HG03520 (cell line): ENCODE measurements around the gene AIRE.
"Not testable (repeated sequence)": the region's sequence is repeated elsewhere in the genome, so short reads cannot be mapped to it uniquely, and the experiment has no call there.

ENCODE experiments used
- ATAC-seq: cut with Tn5 transposase; IDR thresholded peaks from one replicate; pipeline ENCODE4 v1.9.1; 2021; ENCODE audit warnings: mild to moderate bottlenecking, moderate library complexity; ENCODE audit not compliant: unreplicated experiment

Gene AIRE

GRCh38 chr21:44334329-44335030 lies 48.8 kb downstream of the AIRE start:
- ATAC-seq = no peak

DNA sequence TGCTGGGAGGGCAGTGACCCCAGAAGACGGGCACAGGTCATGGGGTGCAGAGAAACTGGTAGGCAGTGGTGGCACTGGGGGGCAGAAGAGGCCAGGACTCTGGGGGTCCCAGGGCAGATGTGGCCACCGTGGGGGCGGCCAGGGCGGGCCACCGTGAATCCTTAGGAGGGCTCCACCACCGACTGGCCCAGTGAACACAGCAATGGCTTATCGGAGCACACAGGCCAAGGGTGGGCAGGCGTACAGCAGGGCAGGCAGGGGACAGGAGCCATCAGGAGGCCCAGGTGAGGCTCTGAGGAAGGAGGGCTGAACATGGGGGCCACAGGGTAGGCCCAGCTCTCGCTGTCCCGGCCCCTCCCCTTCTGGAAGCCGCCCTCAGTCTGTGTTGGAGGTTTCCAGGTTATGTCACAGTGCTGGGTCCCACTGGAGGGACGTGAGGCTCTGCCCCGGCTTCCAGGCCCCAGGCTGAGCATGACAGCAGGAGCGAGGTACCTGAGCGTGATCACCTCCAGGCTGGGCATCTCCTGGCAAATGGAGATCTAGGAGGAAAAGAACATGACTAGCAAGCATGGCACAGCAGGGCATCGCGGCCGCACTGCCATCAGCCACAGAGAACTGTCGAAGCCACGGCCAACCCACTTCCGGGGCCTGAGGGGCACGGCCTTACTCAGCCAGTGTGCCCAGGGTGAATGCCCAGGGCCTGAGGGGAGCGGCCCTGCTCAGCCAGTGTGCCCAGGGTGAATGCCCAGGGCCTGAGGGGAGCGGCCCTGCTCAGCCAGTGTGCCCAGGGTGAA lies 49.8 kb downstream of the AIRE start:
- ATAC-seq = no peak

GRCh38 chr21:44337449-44337848 lies 51.8 kb downstream of the AIRE start:
- ATAC-seq = no peak

- no peak for ATAC-seq
Observed at GRCh38 chr21:44337941-44338895, 52.5 kb downstream of the AIRE start.

DNA sequence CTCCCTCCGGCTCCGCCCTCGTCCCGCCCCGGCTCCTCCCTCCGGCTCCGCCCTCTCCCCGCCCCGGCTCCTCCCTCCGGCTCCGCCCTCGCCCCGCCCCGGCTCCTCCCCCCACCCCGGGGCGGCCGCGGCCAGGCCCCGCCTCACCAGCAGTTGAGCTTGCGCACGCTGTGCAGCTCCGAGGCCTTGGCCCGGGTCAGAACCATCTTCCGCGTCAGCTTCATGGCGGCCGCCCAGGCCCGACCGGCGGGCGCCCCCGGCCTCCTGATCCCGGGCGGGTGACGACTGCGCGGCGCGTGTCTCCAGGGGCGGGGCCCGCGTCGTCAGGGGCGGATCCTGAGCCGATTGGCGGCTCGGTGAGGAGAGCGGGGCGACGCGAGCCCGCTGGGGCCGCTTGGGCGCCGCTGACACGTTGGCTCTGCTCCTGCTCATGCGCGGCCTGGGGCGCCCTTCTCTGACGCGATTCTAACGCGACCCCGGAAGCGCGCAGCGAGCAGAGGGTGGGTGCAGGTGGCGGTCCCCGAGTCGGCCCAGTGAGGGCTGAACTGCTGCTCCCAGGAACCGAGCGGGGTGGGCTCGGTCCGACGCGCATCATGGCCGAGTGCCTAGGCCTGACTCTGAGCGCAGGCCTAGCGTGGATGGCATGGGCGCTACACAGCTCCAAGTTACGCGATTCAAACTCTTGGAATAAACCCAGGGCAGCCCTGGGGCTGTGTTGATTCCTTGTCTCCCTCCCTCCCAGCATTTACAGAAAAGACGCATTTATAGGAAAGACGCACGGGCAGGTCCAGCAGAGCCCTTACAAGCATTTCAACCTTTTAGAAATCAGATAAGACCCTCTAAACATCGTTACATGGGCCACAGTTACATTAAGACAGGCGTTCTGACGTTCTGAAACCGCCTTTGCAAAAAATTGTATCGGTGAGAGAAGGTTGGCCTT lies 53.6 kb downstream of the AIRE start, which contains the start of gene CFAP410:
CFAP410 (minus strand) TSS at position 420 of the 940 bp plus-strand sequence; CDS start at position 224, 196 bp downstream.
- ATAC-seq = peak; percentile 82

DNA sequence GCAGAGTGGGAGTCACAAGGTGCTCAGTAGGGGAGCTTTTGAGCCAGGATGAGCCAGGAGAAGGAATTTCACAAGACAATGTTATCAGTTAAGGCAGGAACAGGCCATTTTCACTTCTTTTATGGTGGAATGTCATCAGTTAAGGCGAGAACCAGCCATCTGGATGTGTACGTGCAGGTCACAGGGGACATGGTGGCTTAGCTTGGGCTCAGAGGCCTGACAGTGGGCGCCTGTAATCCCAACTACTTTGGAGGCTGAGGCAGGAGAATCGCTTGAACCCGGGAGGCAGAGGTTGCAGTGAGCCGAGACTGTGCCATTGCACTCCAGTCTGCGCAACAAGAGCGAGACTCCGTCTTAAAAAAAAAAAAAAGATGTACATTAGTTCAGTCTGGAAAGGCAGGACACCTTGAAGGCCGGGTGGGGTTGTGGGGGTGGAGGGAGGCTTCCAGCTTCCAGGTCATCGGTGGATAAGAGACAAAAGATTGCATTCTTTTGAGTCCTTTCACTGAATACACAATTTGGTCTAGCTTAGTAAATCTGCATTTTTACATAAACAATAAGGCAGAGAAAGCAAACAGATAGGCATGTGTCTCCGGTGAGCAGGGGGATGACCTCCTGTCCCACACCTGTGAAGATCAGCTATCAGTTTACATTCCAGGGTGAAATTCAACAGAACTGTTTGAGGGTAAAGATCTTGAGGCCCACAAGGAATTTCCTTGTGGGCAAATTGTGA lies 56.2 kb downstream of the AIRE start:
- not testable (repeated sequence) for ATAC-seq

DNA sequence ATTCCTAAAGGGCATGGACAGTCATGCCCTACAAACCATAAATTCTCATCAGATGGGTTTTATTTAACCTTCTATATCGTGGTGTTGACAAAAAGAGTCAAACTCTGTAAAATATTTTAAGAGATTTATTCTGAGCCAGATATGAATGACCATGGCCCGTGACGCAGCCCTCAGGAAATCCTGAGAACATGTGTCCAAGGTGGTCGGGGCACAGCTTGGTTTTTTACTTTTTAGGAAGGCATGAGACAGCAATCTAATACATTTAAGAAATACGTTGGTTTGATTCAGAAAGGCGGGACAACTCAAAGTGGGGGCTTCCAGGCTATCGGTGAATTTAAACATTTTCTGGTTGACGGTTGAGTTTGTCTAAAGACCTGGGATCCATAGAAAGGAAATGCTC lies 57.3 kb downstream of the AIRE start:
- ATAC-seq = not testable (repeated sequence)

DNA sequence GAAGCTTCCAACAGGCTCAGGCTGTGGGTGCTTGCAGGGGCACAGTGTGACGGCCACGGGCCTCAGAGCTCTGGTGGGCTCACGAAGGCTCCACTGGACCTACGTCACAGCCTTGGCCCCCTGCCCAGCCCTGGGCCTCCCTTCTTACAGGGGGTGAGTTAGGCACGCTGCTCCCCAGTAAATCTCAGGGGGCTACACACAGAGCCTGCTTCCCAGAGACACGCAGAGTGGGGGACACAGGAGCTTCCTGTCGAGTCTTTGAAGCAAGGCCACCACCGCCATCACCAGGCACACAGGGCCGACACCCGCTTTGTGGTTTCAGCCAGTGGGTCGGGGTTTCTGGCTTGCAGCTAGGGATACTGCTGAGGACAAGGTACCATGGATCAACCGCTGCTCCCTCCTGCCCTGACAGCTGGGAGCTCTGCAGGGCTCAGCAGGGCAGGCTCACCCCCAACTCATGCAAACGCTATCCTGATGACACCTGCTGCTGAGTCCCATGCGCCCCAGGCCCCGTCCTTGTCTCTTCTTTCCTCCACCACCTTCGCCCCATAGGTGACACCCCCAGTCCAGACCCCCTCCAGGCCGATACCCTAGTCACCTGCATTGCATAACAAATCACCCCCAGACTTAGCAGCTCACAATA lies 59.0 kb downstream of the AIRE start:
- ATAC-seq = no peak

- no peak for ATAC-seq
Observed at GRCh38 chr21:44345495-44345894, 59.8 kb downstream of the AIRE start.

- no peak for ATAC-seq
Observed at GRCh38 chr21:44347911-44348451, 62.3 kb downstream of the AIRE start.
